Activated T-helper 1 cell treated with anti-CD3 and anti-CD28 coated beads, Interleukin-12 subunit alpha, Interleukin-12 subunit beta, Interleukin-2, Interleukin-4 antibody, amounts not matched to agents 30 ng/mL and 10 ng/mL and 1 ng/mL, durations not matched to agents 14 hours and 24 hours and 36 hours (primary cell): ENCODE data around the gene EPN1. TPM values are rescaled to one million over a fixed set of nuclear protein-coding genes. Genes with fewer than 3 reads are reported as not detected.

Experiments
- DNase-seq: peaks from one replicate; pipeline ENCODE4 v3.0.0; 2021; ENCODE audit warnings: low spot score
- H3K27ac Mint-ChIP-seq: one replicate; pipeline ENCODE4 v1.8.0; 2021; ENCODE audit warnings: mild to moderate bottlenecking, mixed read lengths
- H3K27me3 Mint-ChIP-seq: one replicate; pipeline ENCODE4 v1.8.0; 2022; ENCODE audit warnings: mild to moderate bottlenecking, moderate library complexity, mixed read lengths; ENCODE audit not compliant: insufficient read depth
- H3K36me3 Mint-ChIP-seq: one replicate; pipeline ENCODE4 v1.8.0; 2021; ENCODE audit warnings: low read depth, mixed read lengths
- H3K4me1 Mint-ChIP-seq: one replicate; pipeline ENCODE4 v1.8.0; 2021; ENCODE audit warnings: low read depth, mixed read lengths
- H3K4me3 Mint-ChIP-seq: one replicate; pipeline ENCODE4 v1.8.0; 2021; ENCODE audit warnings: mild to moderate bottlenecking, moderate library complexity, mixed read lengths
- H3K9me3 Mint-ChIP-seq: one replicate; pipeline ENCODE4 v1.8.0; 2021; ENCODE audit warnings: mixed read lengths
- intact Hi-C: fragments of 100-400 bp; cut with micrococcal nuclease; formaldehyde crosslinking; loops from one replicate; pipeline ENCODE4 v1.15.1; 2024
- total RNA-seq: library from RNA; stranded (reverse); gene quantifications from 2 replicates; pipeline ENCODE4 v1.2.3, GENCODE V29; 2022

EPN1 gene
- total RNA-seq, 1 donor from 2014 or later, result 48.3 TPM

GRCh38 chr19:55641426-55642152, 33.4 kb upstream of the EPN1 start:
- H3K27me3 Mint-ChIP-seq, result no peaks in the 10 kb centered on the region
- no peak for DNase-seq
- peak overlapping the region; percentile 99 for H3K27ac Mint-ChIP-seq
- intact Hi-C loops, result loop anchor here (2.0 to 10.0 kb wide), 6 partner anchors 15 to 1177 kb away; partner anchors contain the start of genes KMT5C, LENG9, PPP6R1 and UBE2S
- H3K4me1 Mint-ChIP-seq, result peaks cover 49% of the 10 kb centered on the region
- H3K4me3 Mint-ChIP-seq, result peak overlapping the region; percentile 100
- peaks cover 34% of the 10 kb centered on the region for H3K36me3 Mint-ChIP-seq
- no peaks in the 10 kb centered on the region for H3K9me3 Mint-ChIP-seq

- no peak for DNase-seq
- Mint-ChIP-seq H3K27me3 (no peaks in the 10 kb centered on the region), H3K4me1 (peaks cover 45% of the 10 kb centered on the region), H3K9me3 (no peaks in the 10 kb centered on the region), H3K4me3 (peak overlapping the region; percentile 100), H3K36me3 (peaks cover 36% of the 10 kb centered on the region), H3K27ac (peak overlapping the region; percentile 99)
- intact Hi-C loops, result loop anchor here (1.0 to 10.0 kb wide), 9 partner anchors 7 to 1178 kb away; partner anchors contain the start of genes EPN1, KMT5C, LENG9 and PPP6R1
Measured at GRCh38 chr19:55642153-55643002, 32.6 kb upstream of the EPN1 start.

GRCh38 chr19:55643003-55643886, 31.8 kb upstream of the EPN1 start, which contains the start of gene ZNF581:
TSS of gene ZNF581 (plus strand) at chr19:55643649. CDS start at chr19:55644572, 923 bp downstream.
- DNase-seq, result peak; percentile 77
- Mint-ChIP-seq H3K36me3 (peaks cover 33% of the 10 kb centered on the region), H3K4me3 (peak within 1 kb of the TSS; percentile 100), H3K9me3 (no peaks in the 10 kb centered on the region), H3K27ac (peak within 1 kb of the TSS; percentile 99), H3K4me1 (peaks cover 43% of the 10 kb centered on the region), H3K27me3 (no peaks in the 10 kb centered on the region)
- intact Hi-C loops, result loop anchor here (1.0 to 10.0 kb wide), 9 partner anchors 8 to 1178 kb away; partner anchors contain the start of genes EPN1, KMT5C, LENG9 and PPP6R1

- Mint-ChIP-seq H3K9me3 (no peaks in the 10 kb centered on the region), H3K27me3 (no peaks in the 10 kb centered on the region), H3K27ac (peak overlapping the region; percentile 92), H3K4me3 (peak overlapping the region; percentile 95), H3K36me3 (peaks cover 31% of the 10 kb centered on the region), H3K4me1 (peaks cover 42% of the 10 kb centered on the region)
- intact Hi-C loops, result loop anchor here (1.0 to 10.0 kb wide), 9 partner anchors 9 to 1179 kb away; partner anchors contain the start of genes EPN1, KMT5C, LENG9 and PPP6R1
- no peak for DNase-seq
Measured at GRCh38 chr19:55643887-55644176, 31.2 kb upstream of the EPN1 start.

- intact Hi-C loops, result loop anchor here (5.0 to 10.0 kb wide), 5 partner anchors 37 to 1180 kb away; partner anchors contain the start of genes KMT5C, LENG9, PPP6R1 and UBE2S
- Mint-ChIP-seq H3K9me3 (no peaks in the 10 kb centered on the region), H3K27ac (peak overlapping the region; percentile 92), H3K4me3 (peak overlapping the region; percentile 95), H3K4me1 (peaks cover 39% of the 10 kb centered on the region), H3K27me3 (no peaks in the 10 kb centered on the region), H3K36me3 (peaks cover 27% of the 10 kb centered on the region)
- no peak for DNase-seq
Measured at GRCh38 chr19:55644191-55644833, 30.7 kb upstream of the EPN1 start.

- intact Hi-C loops, result loop anchor here (5.0 to 10.0 kb wide), 5 partner anchors 38 to 1180 kb away; partner anchors contain the start of genes KMT5C, LENG9, PPP6R1 and UBE2S
- no peak for DNase-seq
- Mint-ChIP-seq H3K4me1 (peaks cover 45% of the 10 kb centered on the region), H3K9me3 (no peaks in the 10 kb centered on the region), H3K36me3 (peaks cover 30% of the 10 kb centered on the region), H3K27me3 (no peaks in the 10 kb centered on the region), H3K27ac (peak overlapping the region; percentile 92), H3K4me3 (peak overlapping the region; percentile 95)
Measured at GRCh38 chr19:55644842-55645511, 30.0 kb upstream of the EPN1 start.

- DNase-seq, result no peak
- Mint-ChIP-seq H3K27me3 (no peaks in the 10 kb centered on the region), H3K27ac (peak overlapping the region; percentile 44), H3K9me3 (no peaks in the 10 kb centered on the region), H3K4me3 (peak overlapping the region; percentile 75), H3K36me3 (peaks cover 35% of the 10 kb centered on the region), H3K4me1 (peaks cover 51% of the 10 kb centered on the region)
- intact Hi-C loops, result loop anchor here (10.0 kb wide), 1 partner anchor 1181 kb away; the partner anchor contains the start of gene LENG9
Measured at GRCh38 chr19:55645512-55645881, 29.5 kb upstream of the EPN1 start.

- Mint-ChIP-seq H3K9me3 (no peaks in the 10 kb centered on the region), H3K27ac (peak overlapping the region; percentile 75), H3K27me3 (no peaks in the 10 kb centered on the region), H3K36me3 (peaks cover 32% of the 10 kb centered on the region), H3K4me3 (peak overlapping the region; percentile 82), H3K4me1 (peaks cover 49% of the 10 kb centered on the region)
- intact Hi-C loops, result loop anchor here (10.0 kb wide), 1 partner anchor 1182 kb away; the partner anchor contains the start of gene LENG9
- no peak for DNase-seq
Measured at GRCh38 chr19:55646889-55647731, 27.9 kb upstream of the EPN1 start.

- Mint-ChIP-seq H3K9me3 (no peaks in the 10 kb centered on the region), H3K27ac (peak within 1 kb of the TSS; percentile 75), H3K27me3 (no peaks in the 10 kb centered on the region), H3K36me3 (peaks cover 29% of the 10 kb centered on the region), H3K4me1 (peaks cover 45% of the 10 kb centered on the region), H3K4me3 (peak within 1 kb of the TSS; percentile 83)
- DNase-seq, result peak; percentile 31
- intact Hi-C loops, result loop anchor here (10.0 kb wide), 1 partner anchor 1183 kb away; the partner anchor contains the start of gene LENG9
Measured at GRCh38 chr19:55647732-55648584, 27.1 kb upstream of the EPN1 start, which contains the start of gene CCDC106. TSS of gene CCDC106 (plus strand) at chr19:55648212. CDS start at chr19:55649047, 835 bp downstream.
